ENCODE data around the gene DMD.
"Not testable (repeated sequence)": the region's sequence is repeated elsewhere in the genome, so short reads cannot be mapped to it uniquely, and the experiment has no call there.

The DMD gene

GRCh38 chrX:32246675-32247074 lies 964.7 kb downstream of the DMD start:
- DNase-seq (ENCODE audit: extremely low spot score) = peak; percentile 2
- TF ChIP-seq CTCF (IDR thresholded peaks at IDR 0.05; ENCODE audit: control extremely low read depth, extremely low read depth, low read depth, missing control alignments) = peak; percentile 18
- CTCF ChIA-PET, POLR2A ChIA-PET: not testable (repeated sequence)

GRCh38 chrX:32195611-32196010 lies 1015.7 kb downstream of the DMD start:
- ChIA-PET CTCF (interaction anchor here (1.0 kb wide), 1 partner anchor 14 kb away, joined by 3 read pairs; no protein-coding TSS in a partner anchor), POLR2A (no interaction called here)
- no peak for DNase-seq (ENCODE audit: extremely low spot score)
- TF ChIP-seq CTCF (IDR thresholded peaks at IDR 0.05; ENCODE audit: control extremely low read depth, extremely low read depth, low read depth, missing control alignments) = no peak

- ChIA-PET CTCF (no interaction called here), POLR2A (no interaction called here)
- no peak for DNase-seq (ENCODE audit: extremely low spot score)
- TF ChIP-seq CTCF (IDR thresholded peaks at IDR 0.05; ENCODE audit: control extremely low read depth, extremely low read depth, low read depth, missing control alignments) = no peak
Measured at GRCh38 chrX:32191316-32191715, 1020.0 kb downstream of the DMD start.

GRCh38 chrX:32185160-32185559 lies 1026.2 kb downstream of the DMD start:
- no peak for TF ChIP-seq CTCF (IDR thresholded peaks at IDR 0.05; ENCODE audit: control extremely low read depth, extremely low read depth, low read depth, missing control alignments)
- ChIA-PET CTCF (no interaction called here), POLR2A (no interaction called here)
- no peak for DNase-seq (ENCODE audit: extremely low spot score)

- POLR2A ChIA-PET = no interaction called here
- TF ChIP-seq CTCF (IDR thresholded peaks at IDR 0.05; ENCODE audit: control extremely low read depth, extremely low read depth, low read depth, missing control alignments) = no peak
Measured at GRCh38 chrX:32183066-32183465, 1028.3 kb downstream of the DMD start.

GRCh38 chrX:32176510-32176909 lies 1034.8 kb downstream of the DMD start:
- CTCF ChIA-PET = no interaction called here
- no peak for TF ChIP-seq CTCF (IDR thresholded peaks at IDR 0.05; ENCODE audit: control extremely low read depth, extremely low read depth, low read depth, missing control alignments)
- POLR2A ChIA-PET = no interaction called here
- no peak for DNase-seq (ENCODE audit: extremely low spot score)

More at GRCh38 chrX:32183066-32183465, 1028.3 kb downstream of the DMD start:
- no peak for DNase-seq (ENCODE audit: extremely low spot score)
- CTCF ChIA-PET = no interaction called here

- ChIA-PET CTCF (no interaction called here), POLR2A (no interaction called here)
- DNase-seq (ENCODE audit: extremely low spot score) = no peak
Measured at GRCh38 chrX:32170481-32170880, 1040.9 kb downstream of the DMD start.

More at GRCh38 chrX:32170481-32170880, 1040.9 kb downstream of the DMD start:
- no peak for TF ChIP-seq CTCF (IDR thresholded peaks at IDR 0.05; ENCODE audit: control extremely low read depth, extremely low read depth, low read depth, missing control alignments)

All from GM10248 (cell line).